Measurements from ENCODE around the gene EPB41L2.
A peak's percentile ranks its signal among the peaks of the same experiment; 100 is the strongest.

Gene EPB41L2

GRCh38 chr6:130885392-130886192, 177.5 kb downstream of the EPB41L2 start:
- TF ChIP-seq POLR2A (IDR thresholded peaks at IDR 0.05; ENCODE audit: low read depth, low read length) = no peak
- peak; percentile 13 for DNase-seq (ENCODE audit: insufficient read length, low spot score)
- no peak for FAIRE-seq

GRCh38 chr6:130882370-130882769, 180.7 kb downstream of the EPB41L2 start:
- TF ChIP-seq POLR2A (IDR thresholded peaks at IDR 0.05; ENCODE audit: low read depth, low read length) = no peak
- no peak for FAIRE-seq
- no peak for DNase-seq (ENCODE audit: insufficient read length, low spot score)

- DNase-seq (ENCODE audit: insufficient read length, low spot score) = no peak
- FAIRE-seq = no peak
- TF ChIP-seq POLR2A (IDR thresholded peaks at IDR 0.05; ENCODE audit: low read depth, low read length) = no peak
Measured at GRCh38 chr6:130879826-130880225, 183.2 kb downstream of the EPB41L2 start.

DNA sequence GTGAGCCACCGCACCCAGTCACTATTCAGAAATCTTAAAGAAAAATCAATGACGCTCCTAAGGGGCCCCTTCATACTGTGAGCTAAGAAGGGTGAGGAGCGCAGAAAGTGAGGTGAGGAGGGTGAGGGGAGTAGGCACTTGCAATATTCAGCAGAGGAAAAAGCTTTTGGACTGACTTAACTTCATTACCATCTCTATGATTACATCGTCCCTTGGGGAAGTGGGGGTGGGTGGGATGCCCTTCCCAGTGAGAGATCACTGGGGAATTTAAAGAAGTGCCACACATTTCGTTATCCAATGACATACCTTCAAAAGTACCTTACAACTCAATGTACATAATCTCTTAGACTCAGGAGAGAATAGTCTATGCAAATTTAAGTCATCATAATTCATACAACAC, 189.3 kb downstream of the EPB41L2 start:
- no peak for TF ChIP-seq POLR2A (IDR thresholded peaks at IDR 0.05; ENCODE audit: low read depth, low read length)
- no peak for FAIRE-seq
- DNase-seq (ENCODE audit: insufficient read length, low spot score) = no peak

GRCh38 chr6:130872250-130873095, 190.6 kb downstream of the EPB41L2 start:
- FAIRE-seq (no peak), DNase-seq (ENCODE audit: insufficient read length, low spot score) (peak; percentile 4)
- no peak for TF ChIP-seq POLR2A (IDR thresholded peaks at IDR 0.05; ENCODE audit: low read depth, low read length)

DNA sequence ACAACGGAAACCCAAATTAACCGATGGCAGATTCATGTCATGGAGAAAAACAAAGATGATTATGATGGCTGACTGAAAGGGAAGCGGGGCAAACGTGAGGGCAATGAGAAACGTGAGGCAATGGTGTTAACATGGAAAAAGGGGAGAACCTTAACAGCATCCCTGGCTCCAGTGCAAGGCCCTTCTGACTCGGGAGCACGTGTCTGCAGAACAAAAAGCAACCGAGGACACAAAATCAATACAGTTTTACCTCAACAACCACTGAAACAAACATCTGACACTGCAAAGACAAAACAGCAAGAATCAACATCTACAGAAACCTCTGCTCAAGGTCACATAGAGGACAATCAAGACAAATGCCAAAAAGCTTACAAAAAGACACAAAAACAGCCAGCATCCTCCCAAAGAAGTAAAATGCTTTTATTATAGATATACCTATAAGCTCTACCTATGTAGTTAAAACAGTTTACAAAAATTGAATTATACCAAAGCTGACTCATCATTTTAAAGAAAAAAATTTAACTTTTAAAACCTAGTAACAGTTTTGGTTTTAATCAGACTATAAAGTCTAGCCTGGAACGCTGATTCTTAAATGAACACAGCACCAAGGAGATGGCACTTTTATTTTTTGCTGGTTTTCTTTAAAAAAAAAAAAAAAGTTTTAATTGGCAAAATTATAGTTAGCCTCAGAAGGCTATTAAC, 192.7 kb downstream of the EPB41L2 start:
- DNase-seq (ENCODE audit: insufficient read length, low spot score) = no peak
- no peak for TF ChIP-seq POLR2A (IDR thresholded peaks at IDR 0.05; ENCODE audit: low read depth, low read length)
- FAIRE-seq = no peak

- DNase-seq (ENCODE audit: insufficient read length, low spot score) (no peak), FAIRE-seq (no peak)
- no peak for TF ChIP-seq POLR2A (IDR thresholded peaks at IDR 0.05; ENCODE audit: low read depth, low read length)
Measured at GRCh38 chr6:130869681-130870080, 193.4 kb downstream of the EPB41L2 start.

DNA sequence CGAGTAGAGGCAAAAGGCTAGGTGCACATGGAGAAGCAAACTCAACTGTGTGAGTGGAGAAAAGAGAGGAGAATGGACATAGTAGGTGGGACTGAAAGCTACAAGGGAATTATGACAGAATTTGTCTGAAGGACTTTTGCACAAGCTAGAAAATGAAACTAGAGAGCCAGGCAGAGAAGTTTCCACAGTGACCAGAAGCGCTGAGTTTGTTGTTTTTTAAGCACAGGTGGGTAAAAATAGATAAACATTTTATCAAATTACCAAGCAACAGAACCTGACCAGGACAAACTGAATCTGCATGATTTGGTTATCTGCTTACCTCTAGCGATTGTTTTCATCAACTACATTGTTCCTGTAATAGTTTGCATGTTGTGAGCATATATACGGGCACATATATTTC, 197.3 kb downstream of the EPB41L2 start:
- FAIRE-seq = no peak
- no peak for TF ChIP-seq POLR2A (IDR thresholded peaks at IDR 0.05; ENCODE audit: low read depth, low read length)
- DNase-seq (ENCODE audit: insufficient read length, low spot score) = no peak

GRCh38 chr6:130864344-130864743, 198.7 kb downstream of the EPB41L2 start:
- no peak for DNase-seq (ENCODE audit: insufficient read length, low spot score)
- no peak for TF ChIP-seq POLR2A (IDR thresholded peaks at IDR 0.05; ENCODE audit: low read depth, low read length)
- FAIRE-seq = no peak

DNA sequence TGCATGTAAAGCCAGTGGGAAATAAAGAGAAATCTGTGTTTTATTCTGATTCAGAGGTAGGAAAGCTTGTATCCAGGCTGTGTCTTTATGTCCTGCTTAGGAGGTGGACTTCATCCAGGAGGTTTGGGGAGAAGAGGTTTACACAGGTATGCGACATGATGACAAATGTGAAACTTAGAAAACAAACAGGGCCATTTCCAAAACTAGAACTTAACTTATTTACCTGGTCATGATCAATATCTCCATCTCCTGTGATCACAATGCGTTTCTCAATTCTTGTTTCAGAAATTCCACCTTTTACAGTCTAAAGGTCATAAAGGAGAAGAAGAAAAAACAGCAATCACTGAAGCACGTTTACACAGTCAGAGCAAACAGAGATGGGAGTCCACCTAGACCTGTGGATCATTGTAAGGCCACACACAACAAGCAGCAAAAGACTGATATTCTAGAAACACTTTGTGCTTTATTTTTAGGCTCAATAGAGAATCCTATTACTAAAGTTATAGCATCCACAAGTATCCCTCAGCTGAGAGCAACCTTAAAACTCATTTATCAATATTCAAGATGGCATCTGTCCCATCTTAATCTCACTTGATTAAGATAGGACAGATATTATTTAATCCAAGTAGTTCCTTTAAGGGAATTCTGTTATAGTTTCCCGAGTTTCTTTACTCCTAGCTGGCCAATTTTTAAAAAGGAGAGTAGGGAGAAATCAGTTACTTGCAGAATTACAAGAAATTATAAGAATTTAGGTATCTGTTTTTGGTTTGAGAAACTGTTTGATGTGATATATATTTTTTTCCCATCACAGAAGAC, 199.4 kb downstream of the EPB41L2 start:
- DNase-seq (ENCODE audit: insufficient read length, low spot score) = no peak
- FAIRE-seq = no peak
- no peak for TF ChIP-seq POLR2A (IDR thresholded peaks at IDR 0.05; ENCODE audit: low read depth, low read length)

- no peak for TF ChIP-seq POLR2A (IDR thresholded peaks at IDR 0.05; ENCODE audit: low read depth, low read length)
- DNase-seq (ENCODE audit: insufficient read length, low spot score) (no peak), FAIRE-seq (no peak)
Measured at GRCh38 chr6:130862370-130862769, 200.7 kb downstream of the EPB41L2 start.

DNA sequence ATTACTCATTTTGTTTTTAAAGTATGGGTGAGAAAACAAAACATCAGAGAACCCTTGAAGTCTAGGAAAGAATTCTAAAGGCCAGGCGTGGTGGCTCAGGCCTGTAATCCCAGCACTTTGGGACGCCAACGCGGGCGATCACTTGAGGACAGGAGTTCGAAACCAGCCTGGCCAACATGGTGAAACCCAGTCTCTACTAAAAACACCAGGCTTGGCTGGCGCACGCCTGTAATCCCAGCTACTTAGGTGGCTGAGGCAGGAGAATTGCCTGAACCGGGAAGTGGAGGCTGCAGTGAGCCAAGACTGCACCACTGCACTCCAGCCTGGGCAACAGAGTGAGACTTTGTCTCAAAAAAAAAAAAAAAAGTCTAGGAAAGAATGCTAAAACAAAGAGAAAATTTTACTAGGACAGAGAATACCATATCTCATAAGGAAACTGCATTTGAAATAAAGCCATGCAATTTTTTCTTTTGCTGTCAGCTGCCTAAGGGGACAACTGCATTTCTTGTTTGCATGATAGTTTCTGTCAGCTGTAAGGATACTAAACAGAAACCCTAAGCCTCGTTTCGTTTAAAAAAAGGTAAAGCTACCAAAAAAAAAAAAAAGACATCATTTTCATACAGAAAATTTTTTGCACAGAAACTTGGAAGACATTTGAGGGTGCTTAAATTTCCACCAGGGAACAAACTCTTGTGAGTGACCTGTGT, 203.7 kb downstream of the EPB41L2 start:
- FAIRE-seq = no peak
- TF ChIP-seq POLR2A (IDR thresholded peaks at IDR 0.05; ENCODE audit: low read depth, low read length) = no peak
- no peak for DNase-seq (ENCODE audit: insufficient read length, low spot score)
